Omental fat pad (tissue), 4 donors: Measurements from ENCODE around the gene TAF1B. TPM values are rescaled to one million over a fixed set of nuclear protein-coding genes. Genes with fewer than 3 reads are reported as not detected.
"Not testable (repeated sequence)": the region's sequence is repeated elsewhere in the genome, so short reads cannot be mapped to it uniquely, and the experiment has no call there.

Experiments
- ATAC-seq: fragments of 150-250 bp; one replicate; pipeline ENCODE4 v1.9.1; 2016; ENCODE audit warnings: mild to moderate bottlenecking, moderate library complexity; ENCODE audit not compliant: low FRiP score
- DNase-seq: peaks from one replicate; pipeline ENCODE4 v3.0.0-alpha.2; 2019; ENCODE audit warnings: low spot score
- total RNA-seq, 4 donors: library from RNA; depleted of rRNA; stranded (reverse); fragments of >200 nt; gene quantifications; one replicate each; pipeline ENCODE4 v1.1.0, GENCODE V29; 2016
- TF ChIP-seq, protein P1 (sequence below), 3 donors: fragments of 450-650 bp; IDR thresholded peaks; one replicate each; pipeline ENCODE4 v1.5.1; 2016 to 2017; ENCODE audit warnings: antibody characterized with exemption in 3 of 3, mild to moderate bottlenecking in 3 of 3, moderate library complexity in 2 of 3

Gene TAF1B
- total RNA-seq, 4 donors from 2014 or later: 16.1 to 21.1 (median 19.1) TPM

DNA sequence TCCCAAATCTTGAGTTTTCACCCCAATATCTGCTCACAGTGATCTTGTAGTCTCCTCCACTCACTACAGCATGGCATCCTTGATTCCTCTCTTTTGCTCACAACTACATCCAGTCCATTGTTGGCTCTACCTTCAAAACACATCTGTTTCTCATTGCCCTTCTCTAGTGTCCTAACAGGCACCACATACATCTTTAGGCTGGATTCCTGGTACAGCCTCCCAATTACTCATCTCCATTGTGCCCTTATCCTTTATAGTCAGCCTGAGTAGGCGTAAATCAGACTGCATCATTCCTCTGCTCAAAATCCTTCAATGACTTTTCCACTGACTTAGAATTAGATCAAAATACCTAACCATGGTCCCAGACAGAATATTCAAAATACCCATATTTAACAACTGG, 10.7 kb upstream of the TAF1B start:
- ATAC-seq (no peak), DNase-seq (no peak)
- TF ChIP-seq, protein P1, sequence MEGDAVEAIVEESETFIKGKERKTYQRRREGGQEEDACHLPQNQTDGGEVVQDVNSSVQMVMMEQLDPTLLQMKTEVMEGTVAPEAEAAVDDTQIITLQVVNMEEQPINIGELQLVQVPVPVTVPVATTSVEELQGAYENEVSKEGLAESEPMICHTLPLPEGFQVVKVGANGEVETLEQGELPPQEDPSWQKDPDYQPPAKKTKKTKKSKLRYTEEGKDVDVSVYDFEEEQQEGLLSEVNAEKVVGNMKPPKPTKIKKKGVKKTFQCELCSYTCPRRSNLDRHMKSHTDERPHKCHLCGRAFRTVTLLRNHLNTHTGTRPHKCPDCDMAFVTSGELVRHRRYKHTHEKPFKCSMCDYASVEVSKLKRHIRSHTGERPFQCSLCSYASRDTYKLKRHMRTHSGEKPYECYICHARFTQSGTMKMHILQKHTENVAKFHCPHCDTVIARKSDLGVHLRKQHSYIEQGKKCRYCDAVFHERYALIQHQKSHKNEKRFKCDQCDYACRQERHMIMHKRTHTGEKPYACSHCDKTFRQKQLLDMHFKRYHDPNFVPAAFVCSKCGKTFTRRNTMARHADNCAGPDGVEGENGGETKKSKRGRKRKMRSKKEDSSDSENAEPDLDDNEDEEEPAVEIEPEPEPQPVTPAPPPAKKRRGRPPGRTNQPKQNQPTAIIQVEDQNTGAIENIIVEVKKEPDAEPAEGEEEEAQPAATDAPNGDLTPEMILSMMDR (IDR thresholded peaks at IDR 0.05): no peak

DNA sequence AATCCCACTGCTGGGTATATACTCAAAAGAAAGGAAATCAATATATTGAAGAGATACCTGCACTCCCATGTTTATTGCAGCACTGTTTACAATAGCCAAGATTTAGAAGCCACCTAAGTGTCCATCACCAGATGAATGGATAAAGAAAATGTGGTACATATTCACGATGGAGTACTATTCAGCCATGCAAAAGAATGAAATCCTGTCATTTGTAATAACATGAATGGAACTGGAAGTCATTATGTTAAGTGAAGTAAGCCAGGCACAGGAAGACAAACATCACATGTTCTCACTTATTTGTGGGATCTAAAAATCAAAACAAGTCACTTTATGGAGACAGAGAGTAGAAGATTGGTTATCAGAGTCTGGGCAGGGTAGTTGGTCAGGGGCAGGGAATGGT, 8.2 kb upstream of the TAF1B start:
- not testable (repeated sequence) for DNase-seq

DNA sequence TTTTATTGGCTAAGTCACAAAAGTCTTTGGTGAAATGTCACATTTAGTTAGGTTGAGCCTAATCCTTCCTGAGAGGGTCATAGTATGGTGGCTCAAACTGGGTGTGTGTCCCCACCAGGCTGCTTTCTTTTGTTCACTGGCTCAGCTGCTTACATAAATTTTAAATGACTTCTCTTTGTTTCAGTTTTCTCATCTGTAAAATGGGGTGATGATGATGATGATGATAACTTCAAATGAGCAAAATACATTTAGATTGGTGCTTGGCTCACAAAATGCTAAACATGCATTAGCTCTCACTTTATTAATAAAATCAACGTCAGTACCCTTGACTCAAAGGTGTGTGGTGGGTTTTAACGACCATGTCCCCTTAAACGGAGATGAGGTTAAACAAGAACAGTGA, 7.2 kb upstream of the TAF1B start:
- DNase-seq: no peak
- ATAC-seq: no peak
- TF ChIP-seq, protein P1 (IDR thresholded peaks at IDR 0.05): no peak

More for the DNA sequence above, 8.2 kb upstream of the TAF1B start:
- ATAC-seq: not testable (repeated sequence)

DNA sequence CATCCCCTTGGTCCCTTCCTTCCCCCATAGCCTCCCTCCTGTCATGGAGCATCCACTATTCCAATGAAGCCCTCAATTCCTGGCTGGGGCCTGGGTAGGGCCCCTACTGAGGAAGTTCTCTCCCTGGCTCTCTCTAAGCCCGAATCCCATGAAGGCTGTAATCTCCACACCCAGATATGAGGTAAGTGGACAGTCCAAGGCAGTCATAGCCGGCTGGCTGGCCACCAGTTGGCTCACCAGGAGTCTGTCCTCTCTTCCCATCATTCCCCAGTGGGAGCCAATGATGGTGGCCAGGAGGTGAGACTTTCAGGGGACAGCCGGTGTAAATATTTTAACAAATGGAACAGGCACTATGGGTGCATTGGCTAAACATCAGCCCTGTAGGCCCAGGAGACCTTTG, 6.8 kb upstream of the TAF1B start:
- DNase-seq (no peak), ATAC-seq (no peak)
- TF ChIP-seq, protein P1 (IDR thresholded peaks at IDR 0.05): no peak

DNA sequence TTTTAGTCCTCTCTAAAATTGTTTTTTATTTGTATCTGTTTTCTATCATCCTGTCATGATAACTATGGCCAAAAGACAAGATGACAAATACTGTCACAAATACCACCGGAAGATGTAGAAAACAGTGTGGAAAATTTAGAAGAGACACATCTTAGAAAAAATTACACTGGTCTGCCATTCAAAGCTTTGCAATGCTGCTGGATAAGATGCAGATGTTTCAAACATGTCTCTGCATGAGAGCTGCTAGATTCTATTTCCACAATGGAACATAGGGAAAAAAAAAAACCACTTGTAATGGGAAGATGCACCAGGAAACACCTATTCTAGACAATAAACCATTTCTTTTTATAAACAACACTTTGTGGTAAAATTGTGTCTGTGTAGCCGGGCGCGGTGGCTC, 5.8 kb upstream of the TAF1B start:
- no peak for DNase-seq
- ATAC-seq: no peak
- TF ChIP-seq, protein P1 (IDR thresholded peaks at IDR 0.05): no peak

DNA sequence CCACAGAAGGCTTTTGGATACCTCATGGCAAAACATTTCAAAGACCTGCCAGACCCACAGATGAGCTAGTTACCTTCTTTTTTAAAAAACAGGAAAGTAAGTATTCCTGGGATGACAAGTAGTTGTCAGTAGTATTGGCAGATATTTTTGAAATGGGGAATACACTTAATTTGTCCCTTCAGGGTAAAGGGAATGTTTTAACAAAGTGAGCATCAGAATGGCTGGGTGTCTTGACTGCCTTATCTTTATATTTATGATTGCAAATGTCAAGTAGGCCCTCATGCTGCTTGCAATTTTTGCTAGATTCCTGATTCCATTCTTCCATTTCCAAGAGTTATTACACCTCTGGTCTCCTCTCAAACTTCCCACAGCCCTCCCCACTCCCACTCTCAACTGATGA, 4.9 kb upstream of the TAF1B start:
- ATAC-seq (no peak), DNase-seq (no peak)
- TF ChIP-seq, protein P1 (IDR thresholded peaks at IDR 0.05): no peak

DNA sequence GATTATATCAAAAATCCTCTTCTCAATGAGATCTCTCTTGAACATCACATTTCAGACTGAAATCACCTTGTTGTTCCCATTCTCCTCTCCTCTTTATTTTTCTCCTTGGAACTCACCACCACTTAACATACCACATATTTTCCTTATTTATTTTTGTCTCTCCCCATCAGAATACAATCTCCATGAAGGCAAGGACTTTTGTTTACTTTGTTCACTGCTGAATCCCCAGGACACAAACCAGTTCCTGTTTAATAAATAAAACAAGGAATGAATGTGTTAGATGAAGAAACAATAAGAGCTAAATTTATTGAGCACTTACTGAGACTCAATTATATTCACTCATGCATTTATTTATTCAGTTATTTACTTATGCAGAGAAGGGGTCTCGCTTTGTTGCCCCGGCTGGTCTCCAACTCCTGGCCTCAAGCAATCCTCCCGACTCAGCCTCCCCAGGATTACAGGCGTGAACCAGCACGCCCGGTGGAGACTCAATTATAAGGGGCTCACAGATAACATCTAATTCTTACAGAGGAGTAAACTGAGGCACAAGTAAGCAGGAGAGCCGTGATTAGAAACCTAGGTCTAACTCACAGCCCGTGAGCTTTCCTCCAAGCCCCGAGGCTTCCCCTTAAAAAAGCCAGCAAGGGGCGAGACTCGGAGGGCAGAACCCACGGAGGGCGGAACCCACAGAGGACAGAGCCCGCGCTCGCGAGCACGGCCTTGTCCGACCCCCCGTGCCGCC, 616 bp upstream of the TAF1B start:
- TF ChIP-seq, protein P1 (IDR thresholded peaks at IDR 0.05): no peak
- ATAC-seq: no peak
- no peak for DNase-seq
